Hepatocyte (in vitro differentiated cells): ENCODE results near the gene MAFF. TPM values are rescaled to one million over a fixed set of nuclear protein-coding genes. Genes with fewer than 3 reads are reported as not detected.

Experiments used
- DNase-seq: peaks from one replicate; pipeline ENCODE4 v3.0.0-alpha.2; 2016; ENCODE audit warnings: low spot score
- H2AFZ ChIP-seq: fragments of 200-600 bp; sonication (generic); 2 replicates; pipeline ENCODE4 v1.6.0; 2016; ENCODE audit warnings: antibody characterized with exemption, mild to moderate bottlenecking
- H3K27ac ChIP-seq: fragments of 200-600 bp; sonication (generic); 2 replicates; pipeline ENCODE4 v1.5.1; 2016; ENCODE audit warnings: mild to moderate bottlenecking
- H3K27me3 ChIP-seq: fragments of 200-600 bp; sonication (generic); 2 replicates; pipeline ENCODE4 v1.6.1; 2016
- H3K36me3 ChIP-seq: fragments of 200-600 bp; sonication (generic); replicated peaks from 2 replicates; pipeline ENCODE4 v1.5.1; 2016; ENCODE audit warnings: low read depth; ENCODE audit not compliant: insufficient read depth
- H3K4me1 ChIP-seq: fragments of 200-600 bp; sonication (generic); 2 replicates; pipeline ENCODE4 v1.5.1; 2016; ENCODE audit warnings: mild to moderate bottlenecking, moderate library complexity; ENCODE audit not compliant: insufficient read depth
- H3K4me2 ChIP-seq: fragments of 200-600 bp; sonication (generic); 2 replicates; pipeline ENCODE4 v1.6.0; 2016
- H3K4me3 ChIP-seq: fragments of 200-600 bp; sonication (generic); 2 replicates; pipeline ENCODE4 v1.5.1; 2016; ENCODE audit warnings: mild to moderate bottlenecking
- H3K79me2 ChIP-seq: fragments of 200-600 bp; sonication (generic); 2 replicates; pipeline ENCODE4 v1.6.0; 2017; ENCODE audit warnings: mild to moderate bottlenecking
- H3K9me2 ChIP-seq: fragments of 200-600 bp; sonication (generic); replicated peaks from 2 replicates; pipeline ENCODE4 v1.6.0; 2017; ENCODE audit warnings: mild to moderate bottlenecking; ENCODE audit not compliant: insufficient read depth
- H3K9me3 ChIP-seq: fragments of 200-600 bp; sonication (generic); 2 replicates; pipeline ENCODE4 v1.5.1; 2016; ENCODE audit warnings: low read depth, mild to moderate bottlenecking
- H4K20me1 ChIP-seq: fragments of 200-600 bp; sonication (generic); 2 replicates; pipeline ENCODE4 v1.6.0; 2016; ENCODE audit warnings: mild to moderate bottlenecking; ENCODE audit not compliant: insufficient read depth, poor library complexity, severe bottlenecking
- CTCF ChIP-seq: fragments of 200-600 bp; sonication (generic); IDR thresholded peaks from 2 replicates; pipeline ENCODE4 v1.5.1; 2016; ENCODE audit warnings: antibody characterized with exemption, mild to moderate bottlenecking; ENCODE audit not compliant: poor library complexity
- EZH2 ChIP-seq: fragments of 200-600 bp; sonication (generic); IDR thresholded peaks from 2 replicates; pipeline ENCODE4 v1.6.1; 2016; ENCODE audit warnings: antibody characterized with exemption, mild to moderate bottlenecking, borderline replicate concordance
- EZH2phosphoT487 ChIP-seq: fragments of 200-600 bp; sonication (generic); IDR thresholded peaks from one replicate; pipeline ENCODE4 v1.6.1; 2018; ENCODE audit warnings: antibody characterized with exemption, mild to moderate bottlenecking, low read depth, moderate library complexity; ENCODE audit not compliant: unreplicated experiment, severe bottlenecking
- WGBS: methylation state at CpG from one replicate; pipeline ENCODE4 v1.1.6; 2016; ENCODE audit warnings: low lambda C conversion rate; ENCODE audit errors: missing lambda C conversion rate; 5-methylcytosine and 5-hydroxymethylcytosine counted together
- polyA plus RNA-seq: library from polyadenylated mRNA; unstranded; fragments of >200 nt; fragmentation: Nextera tagmentation; extraction: Ambion mirVana; gene quantifications from 2 replicates; pipeline ENCODE4 v1.2.1, GENCODE V29; 2016
- total RNA-seq: library from RNA; depleted of rRNA; stranded (reverse); fragments of >200 nt; gene quantifications from 2 replicates; pipeline ENCODE4 v1.2.3, GENCODE V29; 2014

MAFF gene
- total and polyA plus RNA-seq, 2 experiments from 2014 or later = 67.2 to 70.4 TPM

GRCh38 chr22:38255697-38256096 lies 53.9 kb downstream of the MAFF start:
- DNase-seq = no peak
- Histone ChIP-seq H3K4me2 (no peak overlapping the region), H3K27me3 (no peaks in the 10 kb centered on the region), H3K9me3 (no peaks in the 10 kb centered on the region), H3K79me2 (peaks cover 99% of the 10 kb centered on the region), H3K36me3 (no peaks in the 10 kb centered on the region), H2AFZ (no peak overlapping the region), H3K9me2 (no peaks in the 10 kb centered on the region), H3K4me1 (peaks cover 24% of the 10 kb centered on the region), H3K27ac (no peak overlapping the region), H4K20me1 (peaks cover 13% of the 10 kb centered on the region), H3K4me3 (no peak overlapping the region)
- TF ChIP-seq CTCF = no peak
- TF ChIP-seq EZH2phosphoT487 = no peak
- no peak for TF ChIP-seq EZH2
- WGBS = 100% methylated on average over 2 of the region's 2 CpGs

DNA sequence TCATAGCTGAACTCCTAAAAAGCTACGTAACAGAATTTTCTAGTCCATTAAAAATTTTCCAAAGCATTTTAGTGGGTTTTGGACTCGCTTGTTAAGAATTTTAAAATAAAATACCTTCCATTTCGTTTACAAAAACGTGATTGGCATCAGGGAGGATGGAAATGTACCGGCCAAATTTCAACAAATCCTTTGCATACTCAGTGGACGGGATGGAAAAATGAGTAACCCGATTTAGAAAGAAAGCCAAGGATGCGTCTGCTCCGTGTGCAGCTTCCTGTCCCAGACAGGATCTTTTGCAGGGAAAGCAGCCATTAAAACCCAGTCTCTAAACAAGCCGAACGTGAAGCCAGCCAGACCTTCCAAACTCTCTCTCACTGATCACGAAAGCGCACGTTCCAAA lies 55.4 kb downstream of the MAFF start:
- no peak overlapping the region for H2AFZ ChIP-seq
- peaks cover 8% of the 10 kb centered on the region for H4K20me1 ChIP-seq
- peaks cover 99% of the 10 kb centered on the region for H3K79me2 ChIP-seq
- no peaks in the 10 kb centered on the region for H3K36me3 ChIP-seq
- H3K4me2 ChIP-seq = peak overlapping the region; percentile 57
- TF ChIP-seq CTCF = no peak
- no peak for TF ChIP-seq EZH2
- TF ChIP-seq EZH2phosphoT487 = no peak
- H3K27ac ChIP-seq = peak overlapping the region; percentile 93
- DNase-seq = no peak
- peaks cover 34% of the 10 kb centered on the region for H3K4me1 ChIP-seq
- H3K4me3 ChIP-seq = no peak overlapping the region
- H3K9me3 ChIP-seq = no peaks in the 10 kb centered on the region
- no peaks in the 10 kb centered on the region for H3K27me3 ChIP-seq
- 60% methylated on average over 14 of the region's 14 CpGs for WGBS
- no peaks in the 10 kb centered on the region for H3K9me2 ChIP-seq

- H3K79me2 ChIP-seq = peaks cover 99% of the 10 kb centered on the region
- TF ChIP-seq CTCF (no peak), EZH2 (no peak), EZH2phosphoT487 (no peak)
- peaks cover 3% of the 10 kb centered on the region for H4K20me1 ChIP-seq
- DNase-seq = peak; percentile 77
- peak overlapping the region; percentile 57 for H3K4me2 ChIP-seq
- peaks cover 34% of the 10 kb centered on the region for H3K4me1 ChIP-seq
- H3K9me3 ChIP-seq = no peaks in the 10 kb centered on the region
- no peaks in the 10 kb centered on the region for H3K9me2 ChIP-seq
- H3K36me3 ChIP-seq = no peaks in the 10 kb centered on the region
- peak overlapping the region; percentile 93 for H3K27ac ChIP-seq
- no peaks in the 10 kb centered on the region for H3K27me3 ChIP-seq
- H2AFZ ChIP-seq = no peak overlapping the region
- 62% methylated on average over 4 of the region's 4 CpGs for WGBS
- no peak overlapping the region for H3K4me3 ChIP-seq
These were observed 56.0 kb downstream of the MAFF start for GRCh38 chr22:38257650-38258250.
